ENCODE data around the gene CYGB.

Gene CYGB

GRCh38 chr17:76557368-76558197, 20.1 kb upstream of the CYGB start:
- Histone ChIP-seq H3K27ac (ENCODE audit: low read depth, low read length) (peak overlapping the region; percentile 80), H3K36me3 (ENCODE audit: low read length) (peaks cover 23% of the 10 kb centered on the region), H3K9ac (ENCODE audit: low read length) (peak overlapping the region; percentile 96), H3K4me2 (ENCODE audit: low read depth, low read length, poor library complexity, severe bottlenecking) (peak overlapping the region; percentile 71), H3K9me2 (replicated peaks; ENCODE audit: insufficient read depth, low read length) (no peaks in the 10 kb centered on the region), H3K27me3 (ENCODE audit: low read length) (no peaks in the 10 kb centered on the region), H3K4me3 (ENCODE audit: insufficient read depth, low read length, poor library complexity, severe bottlenecking) (peak overlapping the region; percentile 76), H2AFZ (ENCODE audit: low read depth, low read length, severe bottlenecking) (peak overlapping the region; percentile 77), H3K79me2 (ENCODE audit: insufficient read depth, low read length) (peaks cover 47% of the 10 kb centered on the region), H3K9me3 (ENCODE audit: insufficient read depth, low read length) (no peaks in the 10 kb centered on the region), H3F3A (ENCODE audit: insufficient read depth) (peaks cover 33% of the 10 kb centered on the region), H4K20me1 (ENCODE audit: low read depth, low read length) (peaks cover 17% of the 10 kb centered on the region)
- TF ChIP-seq EZH2phosphoT487 (conservative IDR thresholded peaks at IDR 0.05; ENCODE audit: low read length) (no peak), CTCF (IDR thresholded peaks at IDR 0.05; ENCODE audit: insufficient read depth, low read length, poor library complexity, severe bottlenecking) (peak; percentile 22)

GRCh38 chr17:76556765-76557367, 19.4 kb upstream of the CYGB start:
- Histone ChIP-seq H3K27ac (ENCODE audit: low read depth, low read length) (peak overlapping the region; percentile 80), H3K4me3 (ENCODE audit: insufficient read depth, low read length, poor library complexity, severe bottlenecking) (peak overlapping the region; percentile 76), H3K27me3 (ENCODE audit: low read length) (no peaks in the 10 kb centered on the region), H3K36me3 (ENCODE audit: low read length) (peaks cover 20% of the 10 kb centered on the region), H4K20me1 (ENCODE audit: low read depth, low read length) (peaks cover 15% of the 10 kb centered on the region), H3K9me2 (replicated peaks; ENCODE audit: insufficient read depth, low read length) (no peaks in the 10 kb centered on the region), H3K79me2 (ENCODE audit: insufficient read depth, low read length) (peaks cover 43% of the 10 kb centered on the region), H3K4me2 (ENCODE audit: low read depth, low read length, poor library complexity, severe bottlenecking) (peak overlapping the region; percentile 71), H3K9ac (ENCODE audit: low read length) (peak overlapping the region; percentile 96), H3F3A (ENCODE audit: insufficient read depth) (peaks cover 29% of the 10 kb centered on the region), H2AFZ (ENCODE audit: low read depth, low read length, severe bottlenecking) (peak overlapping the region; percentile 77), H3K9me3 (ENCODE audit: insufficient read depth, low read length) (no peaks in the 10 kb centered on the region)
- no peak for TF ChIP-seq EZH2phosphoT487 (conservative IDR thresholded peaks at IDR 0.05; ENCODE audit: low read length)

- Histone ChIP-seq H3K27me3 (ENCODE audit: low read length) (no peaks in the 10 kb centered on the region), H3K27ac (ENCODE audit: low read depth, low read length) (no peak overlapping the region), H3K9ac (ENCODE audit: low read length) (no peak overlapping the region), H3K9me3 (ENCODE audit: insufficient read depth, low read length) (no peaks in the 10 kb centered on the region), H3K4me3 (ENCODE audit: insufficient read depth, low read length, poor library complexity, severe bottlenecking) (no peak overlapping the region), H3K36me3 (ENCODE audit: low read length) (no peaks in the 10 kb centered on the region), H3K4me2 (ENCODE audit: low read depth, low read length, poor library complexity, severe bottlenecking) (no peak overlapping the region), H2AFZ (ENCODE audit: low read depth, low read length, severe bottlenecking) (no peak overlapping the region), H3K9me2 (replicated peaks; ENCODE audit: insufficient read depth, low read length) (no peaks in the 10 kb centered on the region), H3F3A (ENCODE audit: insufficient read depth) (peaks cover 12% of the 10 kb centered on the region; the same call in 1 of the 2 replicates), H4K20me1 (ENCODE audit: low read depth, low read length) (no peaks in the 10 kb centered on the region), H3K79me2 (ENCODE audit: insufficient read depth, low read length) (peaks cover 16% of the 10 kb centered on the region)
- no peak for TF ChIP-seq EZH2phosphoT487 (conservative IDR thresholded peaks at IDR 0.05; ENCODE audit: low read length)
- no peak for TF ChIP-seq CTCF (IDR thresholded peaks at IDR 0.05; ENCODE audit: insufficient read depth, low read length, poor library complexity, severe bottlenecking)
These were observed 16.6 kb upstream of the CYGB start for GRCh38 chr17:76554131-76554530.
